HG03565 (cell line): ENCODE measurements around the gene DYRK1A.

Experiments used
- ATAC-seq: cut with Tn5 transposase; IDR thresholded peaks from one replicate; pipeline ENCODE4 v1.9.1; 2021; ENCODE audit warnings: mild to moderate bottlenecking, moderate library complexity; ENCODE audit not compliant: unreplicated experiment

The DYRK1A gene

GRCh38 chr21:37365517-37366481 lies 774 bp upstream of the DYRK1A start:
- ATAC-seq: peak; percentile 23

- no peak for ATAC-seq
Observed at GRCh38 chr21:37367336-37367702, 746 bp downstream of the DYRK1A start.

- ATAC-seq: no peak
Observed at GRCh38 chr21:37367703-37368540, 1.3 kb downstream of the DYRK1A start.

GRCh38 chr21:37368541-37369279 lies 2.1 kb downstream of the DYRK1A start:
- ATAC-seq: no peak

GRCh38 chr21:37369307-37369854 lies 2.8 kb downstream of the DYRK1A start:
- no peak for ATAC-seq

- peak; percentile 23 for ATAC-seq
Observed at GRCh38 chr21:37370152-37371040, 3.8 kb downstream of the DYRK1A start.

GRCh38 chr21:37371041-37371397 lies 4.4 kb downstream of the DYRK1A start:
- no peak for ATAC-seq

- ATAC-seq: no peak
Observed at GRCh38 chr21:37372127-37372731, 5.7 kb downstream of the DYRK1A start.

- ATAC-seq: no peak
Observed at GRCh38 chr21:37372951-37373350, 6.4 kb downstream of the DYRK1A start.

- ATAC-seq: no peak
Observed at GRCh38 chr21:37373539-37373938, 7.0 kb downstream of the DYRK1A start.

- no peak for ATAC-seq
Observed at GRCh38 chr21:37374027-37374426, 7.5 kb downstream of the DYRK1A start.

GRCh38 chr21:37375866-37376574 lies 9.4 kb downstream of the DYRK1A start:
- no peak for ATAC-seq

GRCh38 chr21:37378700-37379139 lies 12.1 kb downstream of the DYRK1A start:
- ATAC-seq: no peak

- no peak for ATAC-seq
Observed at GRCh38 chr21:37380349-37381323, 14.1 kb downstream of the DYRK1A start.

GRCh38 chr21:37381883-37382585 lies 15.5 kb downstream of the DYRK1A start:
- ATAC-seq: no peak

GRCh38 chr21:37383086-37383485 lies 16.5 kb downstream of the DYRK1A start:
- no peak for ATAC-seq

GRCh38 chr21:37383784-37384311 lies 17.3 kb downstream of the DYRK1A start:
- no peak for ATAC-seq
